ENCODE results near the gene RAP1A.

DNA sequence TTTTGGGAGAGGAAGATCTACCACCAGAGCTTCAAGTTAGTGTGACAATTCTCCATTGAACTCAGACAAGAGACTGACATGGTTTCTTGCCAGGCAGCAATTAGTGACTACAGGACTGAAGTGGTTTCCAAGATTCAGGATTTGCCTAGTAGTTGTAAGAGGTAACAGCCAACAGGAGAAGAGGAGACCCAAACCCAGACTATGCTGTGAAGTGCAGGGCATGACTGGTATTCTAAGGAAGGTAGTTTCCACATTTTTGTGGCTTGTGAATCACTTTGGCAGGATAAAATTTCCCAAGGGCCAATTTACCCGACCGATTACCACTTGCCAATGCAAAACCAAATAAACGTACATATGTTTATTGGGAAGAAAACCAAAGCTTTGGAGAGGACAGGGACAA lies 14.7 kb upstream of the RAP1A start:
- no peak for TF ChIP-seq POLR2A (IDR thresholded peaks at IDR 0.05)
- TF ChIP-seq, protein P1, sequence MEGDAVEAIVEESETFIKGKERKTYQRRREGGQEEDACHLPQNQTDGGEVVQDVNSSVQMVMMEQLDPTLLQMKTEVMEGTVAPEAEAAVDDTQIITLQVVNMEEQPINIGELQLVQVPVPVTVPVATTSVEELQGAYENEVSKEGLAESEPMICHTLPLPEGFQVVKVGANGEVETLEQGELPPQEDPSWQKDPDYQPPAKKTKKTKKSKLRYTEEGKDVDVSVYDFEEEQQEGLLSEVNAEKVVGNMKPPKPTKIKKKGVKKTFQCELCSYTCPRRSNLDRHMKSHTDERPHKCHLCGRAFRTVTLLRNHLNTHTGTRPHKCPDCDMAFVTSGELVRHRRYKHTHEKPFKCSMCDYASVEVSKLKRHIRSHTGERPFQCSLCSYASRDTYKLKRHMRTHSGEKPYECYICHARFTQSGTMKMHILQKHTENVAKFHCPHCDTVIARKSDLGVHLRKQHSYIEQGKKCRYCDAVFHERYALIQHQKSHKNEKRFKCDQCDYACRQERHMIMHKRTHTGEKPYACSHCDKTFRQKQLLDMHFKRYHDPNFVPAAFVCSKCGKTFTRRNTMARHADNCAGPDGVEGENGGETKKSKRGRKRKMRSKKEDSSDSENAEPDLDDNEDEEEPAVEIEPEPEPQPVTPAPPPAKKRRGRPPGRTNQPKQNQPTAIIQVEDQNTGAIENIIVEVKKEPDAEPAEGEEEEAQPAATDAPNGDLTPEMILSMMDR (IDR thresholded peaks at IDR 0.05) = no peak

Data from testis (tissue), 2 donors.